Trophoblast cell (in vitro differentiated cells and primary cell): ENCODE data around the gene SMU1. TPM values are rescaled to one million over a fixed set of nuclear protein-coding genes. Genes with fewer than 3 reads are reported as not detected.

Experiments used
- DNase-seq, 2 donors: peaks; one replicate each; pipeline ENCODE4 v3.0.0-alpha.2; 2016
- H2AFZ ChIP-seq: 2 replicates; pipeline ENCODE4 v1.6.1; 2013; ENCODE audit warnings: low read length, moderate library complexity, mild to moderate bottlenecking; ENCODE audit not compliant: insufficient read depth, poor library complexity
- H2AK5ac ChIP-seq: 2 replicates; pipeline ENCODE4 v1.6.1; 2013; ENCODE audit warnings: mild to moderate bottlenecking, low read length
- H2BK120ac ChIP-seq: 2 replicates; pipeline ENCODE4 v1.6.1; 2013; ENCODE audit warnings: low read length, mild to moderate bottlenecking, moderate library complexity; ENCODE audit not compliant: insufficient read depth, poor library complexity
- H2BK12ac ChIP-seq: 2 replicates; pipeline ENCODE4 v1.6.1; 2013; ENCODE audit warnings: mild to moderate bottlenecking, low read length, moderate library complexity
- H2BK5ac ChIP-seq: 2 replicates; pipeline ENCODE4 v1.6.1; 2013; ENCODE audit warnings: low read length, low read depth, moderate library complexity, mild to moderate bottlenecking; ENCODE audit not compliant: poor library complexity
- H3K14ac ChIP-seq: 2 replicates; pipeline ENCODE4 v1.6.1; 2013; ENCODE audit warnings: mild to moderate bottlenecking, low read length
- H3K18ac ChIP-seq: 2 replicates; pipeline ENCODE4 v1.6.1; 2013; ENCODE audit warnings: mild to moderate bottlenecking, low read length
- H3K23ac ChIP-seq: 2 replicates; pipeline ENCODE4 v1.6.1; 2013; ENCODE audit warnings: low read length
- H3K27ac ChIP-seq: 2 replicates; pipeline ENCODE4 v1.5.1; 2013; ENCODE audit warnings: low read depth, mild to moderate bottlenecking, inconsistent platforms, low read length, moderate library complexity
- H3K27me3 ChIP-seq: 2 replicates; pipeline ENCODE4 v1.6.1; 2013; ENCODE audit warnings: inconsistent platforms, mild to moderate bottlenecking, low read length, moderate library complexity; ENCODE audit not compliant: insufficient read depth
- H3K36me3 ChIP-seq, 2 experiments: 1 replicate in 1 of 2; 2 replicates in 1 of 2; pipeline ENCODE4 v1.6.1; 2013; ENCODE audit warnings: low read length in 2 of 2, mild to moderate bottlenecking in 2 of 2, moderate library complexity in 1 of 2; ENCODE audit not compliant: insufficient read depth in 2 of 2, control insufficient read depth in 1 of 2
- H3K4ac ChIP-seq: 2 replicates; pipeline ENCODE4 v1.6.1; 2013; ENCODE audit warnings: low read depth, mild to moderate bottlenecking, low read length, moderate library complexity
- H3K4me1 ChIP-seq, 2 experiments: 1 replicate in 1 of 2; 2 replicates in 1 of 2; pipeline ENCODE4 v1.6.1; 2013; ENCODE audit warnings: low read length in 2 of 2, mild to moderate bottlenecking in 2 of 2, moderate library complexity in 1 of 2; ENCODE audit not compliant: insufficient read depth in 2 of 2, control insufficient read depth in 1 of 2
- H3K4me2 ChIP-seq: 2 replicates; pipeline ENCODE4 v1.6.1; 2013; ENCODE audit warnings: inconsistent platforms, mild to moderate bottlenecking, low read length, moderate library complexity
- H3K4me3 ChIP-seq: 2 replicates; pipeline ENCODE4 v1.5.1; 2013; ENCODE audit warnings: mild to moderate bottlenecking, low read depth, low read length, inconsistent platforms
- H3K79me1 ChIP-seq: one replicate; pipeline ENCODE4 v1.6.1; 2013; ENCODE audit warnings: low read length
- H3K79me2 ChIP-seq: 2 replicates; pipeline ENCODE4 v1.6.1; 2013; ENCODE audit warnings: low read length, mild to moderate bottlenecking; ENCODE audit not compliant: control insufficient read depth, insufficient read depth, poor library complexity
- H3K9ac ChIP-seq: 2 replicates; pipeline ENCODE4 v1.6.1; 2013; ENCODE audit warnings: mild to moderate bottlenecking, low read length
- H3K9me3 ChIP-seq: 2 replicates; pipeline ENCODE4 v1.6.1; 2013; ENCODE audit warnings: low read depth, mild to moderate bottlenecking, control low read depth, inconsistent platforms, low read length; ENCODE audit not compliant: insufficient read depth
- H4K12ac ChIP-seq: 2 replicates; pipeline ENCODE4 v1.6.1; 2013; ENCODE audit warnings: low read depth, mild to moderate bottlenecking, low read length, moderate library complexity
- H4K8ac ChIP-seq: 2 replicates; pipeline ENCODE4 v1.6.1; 2013; ENCODE audit warnings: low read depth, mild to moderate bottlenecking, low read length, moderate library complexity
- H4K91ac ChIP-seq: one replicate; pipeline ENCODE4 v1.6.1; 2013; ENCODE audit warnings: low read depth, mild to moderate bottlenecking, low read length, moderate library complexity
- WGBS: extraction: QIAGEN DNeasy Blood & Tissue Kit; methylation state at CpG from one replicate; pipeline ENCODE4 v1.1.7; 2013; ENCODE audit warnings: missing lambda C conversion rate; ENCODE audit not compliant: insufficient read length, insufficient coverage; ENCODE audit errors: extremely low coverage; 5-methylcytosine and 5-hydroxymethylcytosine counted together
- polyA plus RNA-seq: library from polyadenylated mRNA; stranded (reverse); fragments of 200-250 nt; gene quantifications from 2 replicates; pipeline ENCODE4 v1.2.3, GENCODE V29; 2013

Gene SMU1
- 14.3 and 14.5 TPM in 2 replicates for polyA plus RNA-seq

GRCh38 chr9:33076046-33077004 lies at the start of gene SMU1:
Gene SMU1, minus strand, starts transcription at chr9:33076674. Its CDS starts 66 bp downstream, at chr9:33076608.
- H3K23ac ChIP-seq, result no peak within 1 kb of the TSS
- H3K4me3 ChIP-seq, result peak within 1 kb of the TSS; percentile 95
- H4K8ac ChIP-seq, result peak within 1 kb of the TSS; percentile 98
- peak within 1 kb of the TSS; percentile 91 for H3K18ac ChIP-seq
- peaks cover 12% of the 10 kb centered on the region for H3K79me2 ChIP-seq
- peak within 1 kb of the TSS; percentile 96 for H3K4ac ChIP-seq
- peak within 1 kb of the TSS; percentile 87 for H3K14ac ChIP-seq
- H3K27ac ChIP-seq, result peak within 1 kb of the TSS; percentile 54
- H3K9ac ChIP-seq, result peak within 1 kb of the TSS; percentile 97
- peak within 1 kb of the TSS; percentile 96 for H4K12ac ChIP-seq
- H3K27me3 ChIP-seq, result no peaks in the 10 kb centered on the region
- peak; percentile 99 for DNase-seq
- H2BK12ac ChIP-seq, result no peak within 1 kb of the TSS
- peak within 1 kb of the TSS; percentile 62 for H2BK5ac ChIP-seq
- peaks cover 5% of the 10 kb centered on the region for H3K79me1 ChIP-seq
- H4K91ac ChIP-seq, result peak within 1 kb of the TSS; percentile 75
- WGBS, result no CpG with 5 or more reads among the region's 53 CpGs
- peaks cover 15 to 19% of the 10 kb centered on the region in 2 experiments for H3K36me3 ChIP-seq
- peaks cover 3 to 4% of the 10 kb centered on the region in 2 experiments for H3K4me1 ChIP-seq
- peak within 1 kb of the TSS; percentile 89 for H3K4me2 ChIP-seq
- peak within 1 kb of the TSS; percentile 24 for H2BK120ac ChIP-seq
- H2AFZ ChIP-seq, result peak within 1 kb of the TSS; percentile 77
- no peaks in the 10 kb centered on the region for H3K9me3 ChIP-seq
- H2AK5ac ChIP-seq, result peak within 1 kb of the TSS; percentile 59

GRCh38 chr9:33125461-33125860 lies 49.0 kb upstream of the SMU1 start:
- no peaks in the 10 kb centered on the region for H3K9me3 ChIP-seq
- peaks cover 18 to 24% of the 10 kb centered on the region in 2 experiments for H3K4me1 ChIP-seq
- H2BK120ac ChIP-seq, result no peak overlapping the region
- H4K8ac ChIP-seq, result no peak overlapping the region
- H4K91ac ChIP-seq, result no peak overlapping the region
- no peak overlapping the region for H3K4me2 ChIP-seq
- H3K18ac ChIP-seq, result no peak overlapping the region
- no peak overlapping the region for H4K12ac ChIP-seq
- no peak overlapping the region for H3K14ac ChIP-seq
- H2BK5ac ChIP-seq, result no peak overlapping the region
- no peak overlapping the region for H3K23ac ChIP-seq
- H3K27ac ChIP-seq, result no peak overlapping the region
- H3K9ac ChIP-seq, result no peak overlapping the region
- no peak overlapping the region for H2AK5ac ChIP-seq
- no peak overlapping the region for H3K4me3 ChIP-seq
- peaks cover 2% of the 10 kb centered on the region for H3K79me2 ChIP-seq
- no peak overlapping the region for H2AFZ ChIP-seq
- WGBS, result no CpG with 5 or more reads among the region's 3 CpGs
- no peaks in the 10 kb centered on the region for H3K27me3 ChIP-seq
- no peak overlapping the region for H3K4ac ChIP-seq
- DNase-seq, result no peak
- no peak overlapping the region for H2BK12ac ChIP-seq
- H3K79me1 ChIP-seq, result no peaks in the 10 kb centered on the region
- peaks cover 26 to 51% of the 10 kb centered on the region in 2 experiments for H3K36me3 ChIP-seq

- Histone ChIP-seq H3K79me1 (no peaks in the 10 kb centered on the region), H3K9ac (no peak overlapping the region), H3K79me2 (peaks cover 2% of the 10 kb centered on the region), H2AFZ (no peak overlapping the region), H4K12ac (no peak overlapping the region), H4K8ac (no peak overlapping the region), H2BK120ac (no peak overlapping the region), H3K4me2 (no peak overlapping the region), H3K23ac (no peak overlapping the region), H3K18ac (no peak overlapping the region), H3K27me3 (no peaks in the 10 kb centered on the region), H4K91ac (no peak overlapping the region), H3K36me3 (peaks cover 28 to 55% of the 10 kb centered on the region in 2 experiments), H3K9me3 (no peaks in the 10 kb centered on the region), H2AK5ac (no peak overlapping the region), H3K4me1 (peaks cover 14 to 19% of the 10 kb centered on the region in 2 experiments), H2BK12ac (no peak overlapping the region), H3K27ac (no peak overlapping the region), H3K4ac (peak overlapping the region; percentile 10), H3K14ac (no peak overlapping the region), H3K4me3 (no peak overlapping the region), H2BK5ac (no peak overlapping the region)
- no CpG with 5 or more reads among the region's 9 CpGs for WGBS
- no peak for DNase-seq
These were observed 48.4 kb upstream of the SMU1 start for GRCh38 chr9:33124751-33125381.

DNA sequence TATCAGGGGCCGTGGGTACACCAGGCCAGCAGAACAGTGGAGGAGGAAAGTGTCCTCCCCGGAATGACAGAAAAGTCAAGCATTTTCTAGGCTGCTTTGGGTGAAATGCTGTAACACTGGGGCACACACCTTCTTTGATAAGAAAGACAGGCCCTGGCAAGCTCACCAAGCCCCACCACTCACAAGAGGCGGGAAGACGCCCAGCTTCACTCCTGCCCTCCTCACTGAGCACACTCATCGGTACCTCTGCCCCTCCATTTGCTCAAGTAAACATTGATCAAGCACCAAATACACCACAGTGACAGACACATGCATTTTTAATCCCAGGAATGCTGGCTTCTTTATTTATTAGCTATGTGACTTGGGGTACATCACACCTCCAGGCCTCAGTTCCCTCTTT lies 47.6 kb upstream of the SMU1 start:
- Histone ChIP-seq H2BK5ac (no peak overlapping the region), H3K9ac (no peak overlapping the region), H2BK12ac (no peak overlapping the region), H3K27me3 (no peaks in the 10 kb centered on the region), H3K23ac (no peak overlapping the region), H4K8ac (no peak overlapping the region), H2BK120ac (no peak overlapping the region), H3K79me1 (no peaks in the 10 kb centered on the region), H3K14ac (no peak overlapping the region), H4K91ac (no peak overlapping the region), H3K18ac (no peak overlapping the region), H3K4me2 (no peak overlapping the region), H4K12ac (no peak overlapping the region), H3K9me3 (no peaks in the 10 kb centered on the region), H3K27ac (no peak overlapping the region), H3K4me3 (no peak overlapping the region), H3K4me1 (peaks cover 6 to 12% of the 10 kb centered on the region in 2 experiments), H2AK5ac (no peak overlapping the region), H2AFZ (no peak overlapping the region), H3K36me3 (peaks cover 27 to 54% of the 10 kb centered on the region in 2 experiments), H3K79me2 (no peaks in the 10 kb centered on the region), H3K4ac (no peak overlapping the region)
- no CpG with 5 or more reads among the region's 5 CpGs for WGBS
- no peak for DNase-seq
